Kidney (tissue), 14 donors: ENCODE results near the gene C2orf92. TPM values are rescaled to one million over a fixed set of nuclear protein-coding genes. Genes with fewer than 3 reads are reported as not detected.
A peak's percentile ranks its signal among the peaks of the same experiment; 100 is the strongest.

Experiments
- DNase-seq, 5 donors: peaks; one replicate each; pipeline ENCODE4 v3.0.0-alpha.2; 2013 to 2020
- FAIRE-seq: peaks from 2 replicates; lab custom pipeline; 2012; peaks lifted over from hg19 to GRCh38; lab: Jason Lieb, UNC
- H3K27ac ChIP-seq, 2 donors: one replicate each; pipeline ENCODE4 v1.7.0; 2013; ENCODE audit warnings: low read depth in 2 of 2, low read length in 2 of 2, inconsistent platforms in 1 of 2
- H3K27me3 ChIP-seq: one replicate; pipeline ENCODE4 v1.7.1; 2013; ENCODE audit warnings: low read length, inconsistent platforms; ENCODE audit not compliant: control insufficient read depth, insufficient read depth
- H3K36me3 ChIP-seq, 3 donors: one replicate each; pipeline versions ENCODE4 v1.7.0 to v1.7.1; 2013; ENCODE audit warnings: low read length in 3 of 3, control low read depth in 1 of 3, inconsistent platforms in 1 of 3; ENCODE audit not compliant: insufficient read depth in 3 of 3, control insufficient read depth in 2 of 3
- H3K4me1 ChIP-seq, 3 donors: one replicate each; pipeline versions ENCODE4 v1.7.0 to v1.7.1; 2013; ENCODE audit warnings: low read length in 3 of 3, inconsistent platforms in 1 of 3, low read depth in 1 of 3; ENCODE audit not compliant: control insufficient read depth in 2 of 3, insufficient read depth in 2 of 3
- H3K4me3 ChIP-seq, 3 donors: one replicate each; pipeline versions ENCODE4 v1.7.0 to v1.8.1; 2013; ENCODE audit warnings: low read length in 3 of 3, control low read depth in 1 of 3, inconsistent platforms in 1 of 3
- H3K9ac ChIP-seq, 3 donors: one replicate each; pipeline versions ENCODE4 v1.7.0 to v1.7.1; 2013; ENCODE audit warnings: low read length in 3 of 3, control low read depth in 1 of 3, inconsistent platforms in 1 of 3
- H3K9me3 ChIP-seq, 3 donors: one replicate each; pipeline versions ENCODE4 v1.7.0 to v1.7.1; 2013; ENCODE audit warnings: low read length in 3 of 3, control low read depth in 1 of 3, inconsistent platforms in 1 of 3; ENCODE audit not compliant: control insufficient read depth in 2 of 3, insufficient read depth in 1 of 3
- CTCF ChIP-seq: IDR thresholded peaks from 3 replicates; pipeline ENCODE4 v1.5.1; 2012; ENCODE audit warnings: mild to moderate bottlenecking, moderate library complexity, borderline replicate concordance; ENCODE audit not compliant: insufficient read depth; ENCODE audit errors: extremely low read depth
- intact Hi-C: fragments of 100-400 bp; cut with DNase I; formaldehyde crosslinking; loops from one replicate; pipeline ENCODE4 v1.11.1; 2022
- polyA plus RNA-seq: library from polyadenylated mRNA; stranded (reverse); fragments of 350-450 nt; fragmentation: Illumina TruSeq; extraction: RNeasy Lipid Tissue Mini Kit (QIAGEN cat#74804); gene quantifications from one replicate; pipeline ENCODE4 v1.2.3, GENCODE V29; 2014; ENCODE audit warnings: low read depth, low replicate concordance; ENCODE audit not compliant: insufficient read depth
- total RNA-seq: library from RNA; stranded (reverse); fragmentation: NEBNext Ultra II Directional; extraction: Animal tissue kit (Norgen Biotek cat#: 25700); gene quantifications from one replicate; pipeline ENCODE4 v1.2.1, GENCODE V29; 2021
- donor health status: control.
- donor health status: control.
- donor health status: control.
- donor health status: control.
- donor health status: control.
- donor health status: DM: yes; HTN: yes; CAD: no.
- donor health status: Normal renal cell carcinoma (clear cell type).

Gene C2orf92
- total and polyA plus RNA-seq, 2 donors from 2014 or later: 3.3 to 7.3 TPM

GRCh38 chr2:97730245-97730644, 60.7 kb downstream of the C2orf92 start:
- FAIRE-seq: no peak
- Histone ChIP-seq H3K27me3 (no peaks in the 10 kb centered on the region), H3K4me3 (no peak overlapping the region), H3K27ac (no peak overlapping the region), H3K9me3 (peaks cover 0 to 6% (median 5%) of the 10 kb centered on the region in 3 donors), H3K36me3 (no peaks in the 10 kb centered on the region), H3K9ac (no peak overlapping the region), H3K4me1 (no peaks in the 10 kb centered on the region)
- intact Hi-C loops: no loop called here
- DNase-seq: peak in 1 of 5 donors; percentile 10
- no peak for TF ChIP-seq CTCF

DNA sequence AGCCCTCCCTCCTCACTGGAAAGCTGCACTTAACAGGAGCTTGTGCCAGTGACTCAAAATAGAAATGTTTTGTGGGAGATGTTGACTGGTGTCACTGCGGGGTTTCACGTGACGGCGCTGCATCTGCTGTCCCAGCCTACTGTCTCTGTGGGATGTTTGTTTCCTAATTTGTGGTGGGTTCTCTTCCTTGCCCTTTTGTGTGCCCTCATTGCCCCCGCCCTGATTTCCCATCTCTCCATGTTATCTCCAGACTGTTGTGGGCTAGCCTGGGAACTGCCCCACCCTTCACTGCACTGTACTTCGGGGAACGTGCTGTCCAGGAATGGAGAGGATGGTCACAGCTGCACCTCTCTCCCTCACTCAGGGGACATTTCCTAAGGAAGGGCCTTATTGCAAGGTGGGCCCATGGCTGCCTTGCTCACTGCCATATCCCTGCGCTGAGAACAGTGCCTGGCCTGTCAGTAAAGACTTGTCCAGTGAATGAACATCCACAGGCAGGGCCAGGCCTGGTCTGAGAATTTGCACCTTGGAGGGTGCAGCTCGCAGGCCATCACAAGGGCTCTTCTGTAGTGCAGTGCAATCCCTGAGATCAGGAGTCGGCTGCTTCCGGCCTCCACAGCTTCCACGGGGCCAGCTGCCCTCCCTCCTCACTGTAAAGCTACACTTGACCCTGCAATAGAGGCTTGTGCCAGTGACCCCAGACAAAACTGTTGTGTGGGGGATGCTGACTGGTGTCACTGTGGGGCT, 61.9 kb downstream of the C2orf92 start:
- intact Hi-C loops: no loop called here
- Histone ChIP-seq H3K9ac (no peak overlapping the region), H3K27ac (no peak overlapping the region), H3K36me3 (no peaks in the 10 kb centered on the region), H3K4me1 (no peaks in the 10 kb centered on the region), H3K9me3 (peaks cover 0 to 6% (median 5%) of the 10 kb centered on the region in 3 donors), H3K27me3 (no peaks in the 10 kb centered on the region), H3K4me3 (no peak overlapping the region)
- TF ChIP-seq CTCF: no peak
- FAIRE-seq (no peak), DNase-seq (peak in 3 of 5 donors; percentile 33 to 39 (median 34))

DNA sequence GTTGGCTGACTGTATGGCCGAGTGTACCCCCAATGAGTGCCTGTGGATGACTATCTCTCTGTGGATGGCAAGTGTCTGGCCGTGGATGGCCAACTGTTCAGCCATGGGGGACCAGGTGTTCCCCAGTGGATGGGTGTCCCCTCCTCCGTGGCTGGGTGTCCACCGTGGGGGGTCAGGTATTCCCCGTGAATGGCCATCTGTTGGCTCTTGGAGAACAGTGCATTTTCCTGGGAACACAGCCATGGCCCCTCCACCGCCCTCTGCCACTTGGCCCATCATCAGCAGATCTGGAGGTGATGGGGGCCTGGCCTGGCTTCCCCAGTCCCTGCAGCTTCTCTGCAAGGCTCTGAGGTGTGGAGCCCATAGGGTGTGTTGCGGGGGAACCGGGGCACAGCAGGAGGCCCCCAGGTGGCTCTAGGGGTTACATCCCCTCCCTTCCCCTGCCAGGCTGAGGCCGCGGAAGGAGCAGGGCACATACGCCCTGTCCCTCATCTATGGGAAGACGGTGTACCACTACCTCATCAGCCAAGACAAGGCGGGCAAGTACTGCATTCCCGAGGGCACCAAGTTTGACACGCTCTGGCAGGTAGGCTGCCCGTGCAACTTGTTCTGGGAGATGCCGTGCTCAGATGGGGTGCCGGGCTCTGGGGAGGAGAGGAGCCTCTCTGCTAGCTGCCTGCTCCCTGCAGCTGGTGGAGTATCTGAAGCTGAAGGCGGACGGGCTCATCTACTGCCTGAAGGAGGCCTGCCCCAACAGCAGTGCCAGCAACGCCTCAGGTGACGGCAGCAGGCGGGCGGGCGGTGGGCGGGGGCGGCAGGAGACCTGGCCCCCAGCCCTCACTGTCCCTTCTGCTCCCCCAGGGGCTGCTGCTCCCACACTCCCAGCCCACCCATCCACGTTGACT, 63.2 kb downstream of the C2orf92 start:
- no peak for TF ChIP-seq CTCF
- peak in 1 of 5 donors; percentile 55 for DNase-seq
- intact Hi-C loops: no loop called here

More for the DNA sequence above, 63.2 kb downstream of the C2orf92 start:
- Histone ChIP-seq H3K9ac (no peak overlapping the region), H3K27me3 (no peaks in the 10 kb centered on the region), H3K36me3 (no peaks in the 10 kb centered on the region), H3K4me1 (no peaks in the 10 kb centered on the region), H3K9me3 (peaks cover 0 to 6% (median 5%) of the 10 kb centered on the region in 3 donors), H3K4me3 (no peak overlapping the region), H3K27ac (no peak overlapping the region)
- no peak for FAIRE-seq
